H1 (cell line): ENCODE data around the gene NUP98. TPM values are rescaled to one million over a fixed set of nuclear protein-coding genes. Genes with fewer than 3 reads are reported as not detected.

ENCODE experiments used
- EGR1 ChIP-seq: IDR thresholded peaks from 2 replicates; pipeline ENCODE4 v1.6.1; 2011; ENCODE audit warnings: low read depth, low read length, borderline replicate concordance
- polyA plus RNA-seq, 7 experiments: library from polyadenylated mRNA; depleted of rRNA in 3 of 7; stranded (reverse) in 5 of 7; unstranded in 2 of 7; fragments of >200 nt in 5 of 7; fragments of 200-250 nt in 2 of 7; gene quantifications; 1 replicate in 5 of 7; 2 replicates in 1 of 7; 4 replicates in 1 of 7; pipeline versions ENCODE4 v1.2.1 to v1.2.3, GENCODE V29; 2011 to 2013; ENCODE audit warnings: missing spikeins in 2 of 7, mixed read lengths in 2 of 7
- total RNA-seq: library from RNA; stranded (reverse); fragmentation: NEBNext Ultra II Directional; extraction: Animal tissue kit (Norgen Biotek cat#: 25700); gene quantifications from 2 replicates; pipeline ENCODE4 v1.2.1, GENCODE V29; 2021

The NUP98 gene
- total and polyA plus RNA-seq, 2 of the 8 experiments (the other 6 are each of a cell fraction or from before 2014, with no cell fraction given), result 98.6 to 261 TPM

DNA sequence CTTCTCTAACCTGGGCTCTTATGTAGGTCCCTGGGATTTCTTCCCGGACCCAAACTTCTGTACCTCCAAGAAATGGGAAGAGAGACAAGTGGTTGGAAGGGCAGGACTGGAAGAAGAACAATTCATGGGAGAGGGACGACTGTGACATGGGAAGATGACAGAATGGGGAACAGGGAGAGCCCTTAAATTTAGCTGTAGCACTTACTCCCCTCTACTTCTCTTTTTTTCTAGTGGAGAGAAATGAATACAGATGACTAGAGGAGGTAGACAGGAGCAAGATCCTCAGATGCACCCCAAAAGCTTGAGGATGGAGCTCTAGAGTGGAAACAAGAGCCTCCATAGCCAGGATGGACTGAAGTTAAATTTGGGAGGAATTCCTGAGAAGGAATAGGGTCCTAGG is 41.1 kb upstream of the NUP98 start (continued):
- TF ChIP-seq EGR1, result no peak
